ENCODE measurements around the gene CDH15. TPM values are rescaled to one million over a fixed set of nuclear protein-coding genes. Genes with fewer than 3 reads are reported as not detected.

Gene CDH15
- total RNA-seq, 1 experiment from 2014 or later, result 3.8 TPM

DNA sequence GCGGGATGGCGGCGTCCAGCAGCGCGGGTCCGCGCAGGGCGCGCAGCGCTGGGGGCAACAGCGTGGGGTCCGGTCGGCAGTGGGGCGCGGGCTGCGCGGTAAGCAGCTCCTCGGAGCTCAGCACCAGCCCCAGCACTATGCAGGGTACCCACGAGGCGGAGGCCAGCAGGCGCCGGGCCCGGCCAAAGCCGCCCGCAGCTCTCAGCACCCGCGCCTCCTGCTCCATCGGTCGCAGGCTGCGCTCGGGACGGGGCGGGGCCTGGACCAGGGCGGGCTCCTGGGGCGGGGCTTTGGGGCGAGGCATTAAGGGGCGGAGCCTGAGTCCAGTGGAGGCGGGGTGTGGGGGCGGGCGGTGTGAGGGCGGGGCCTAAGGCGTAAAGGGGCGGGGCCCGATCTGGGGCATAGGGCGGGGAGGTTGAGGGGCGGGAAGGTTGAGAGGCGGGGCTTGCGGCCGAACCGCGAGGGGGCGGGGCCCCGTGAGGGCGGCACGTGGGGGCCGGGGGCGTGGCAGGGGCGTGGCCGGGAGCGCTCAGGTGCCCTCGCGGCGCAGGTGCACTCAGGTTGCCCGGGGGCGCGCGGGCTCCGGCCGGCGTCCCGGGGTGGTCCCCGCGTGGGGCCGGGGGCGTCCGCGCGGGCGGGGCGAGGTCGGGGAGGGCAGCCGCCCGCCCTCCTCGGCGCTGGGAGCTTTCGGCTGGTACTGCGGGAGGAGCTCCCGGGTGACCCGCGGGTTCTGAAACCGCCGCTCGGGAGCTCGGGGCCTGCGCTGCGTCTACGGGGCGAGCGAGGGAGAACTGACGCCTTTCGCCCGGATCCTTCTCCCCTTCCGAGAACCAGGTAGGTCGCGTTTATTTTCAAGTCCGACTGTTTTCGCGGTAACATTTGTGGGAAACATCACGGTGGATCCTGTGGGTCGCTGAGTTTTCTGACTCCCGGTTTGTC, 30.2 kb downstream of the CDH15 start:
- Histone ChIP-seq H2AFZ (ENCODE audit: low read depth, low read length, poor library complexity, severe bottlenecking) (no peak overlapping the region), H3K4me3 (replicated peaks in 1 of 2; ENCODE audit: low read depth in 1 of 2, low read length in 2 of 2) (peak overlapping the region; percentile 53 to 57), H3K4me1 (ENCODE audit: control insufficient read depth in 1 of 2, insufficient read depth in 2 of 2, low read length in 2 of 2) (peaks cover 5 to 22% of the 10 kb centered on the region in 2 experiments), H4K20me1 (ENCODE audit: insufficient read depth) (no peaks in the 10 kb centered on the region), H3K79me2 (ENCODE audit: insufficient read depth, low read length) (no peaks in the 10 kb centered on the region), H3K4me2 (ENCODE audit: low read length) (peak overlapping the region; percentile 75), H3K36me3 (ENCODE audit: control insufficient read depth in 1 of 2, insufficient read depth in 2 of 2, low read length in 2 of 2) (no peaks in the 10 kb centered on the region), H3K27me3 (ENCODE audit: insufficient read depth, low read length) (no peaks in the 10 kb centered on the region), H3K9me3 (ENCODE audit: control insufficient read depth in 1 of 2, insufficient read depth in 1 of 2, low read depth in 1 of 2, low read length in 2 of 2) (no peaks in the 10 kb centered on the region), H3K9me2 (ENCODE audit: insufficient read depth) (no peaks in the 10 kb centered on the region), H3K9ac (ENCODE audit: low read length) (peak overlapping the region; percentile 60), H3K27ac (ENCODE audit: low read depth, low read length) (peak overlapping the region; percentile 60; the same call in 1 of the 2 replicates)
- ATAC-seq (peak; percentile 92), DNase-seq (ENCODE audit: low read depth, low spot score) (peak; percentile 84)
- no TSS peak for BruUV-seq (replicated peaks)
- RAD21 ChIA-PET (ENCODE audit: low non-redundant PET in 1 of 2, low total read pairs in 2 of 2, uncharacterized antibody in 2 of 2, unreplicated experiment in 2 of 2), result interaction anchor here (0.7 to 1.5 kb wide), 2 partner anchors 9 kb away, joined by 3 to 8 read pairs; no protein-coding TSS in a partner anchor
- TF ChIP-seq EGR1 (IDR thresholded peaks at IDR 0.05; ENCODE audit: low read depth), result peak; percentile 46; the same call in 1 of the 2 replicates
- no peak for TF ChIP-seq FOSL1 (IDR thresholded peaks at IDR 0.05; ENCODE audit: low read depth)
- TF ChIP-seq, protein P1, sequence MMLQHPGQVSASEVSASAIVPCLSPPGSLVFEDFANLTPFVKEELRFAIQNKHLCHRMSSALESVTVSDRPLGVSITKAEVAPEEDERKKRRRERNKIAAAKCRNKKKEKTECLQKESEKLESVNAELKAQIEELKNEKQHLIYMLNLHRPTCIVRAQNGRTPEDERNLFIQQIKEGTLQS (IDR thresholded peaks at IDR 0.05), result no peak
- TF ChIP-seq ZFX (IDR thresholded peaks at IDR 0.05), result peak; percentile 46; the same call in 1 of the 2 replicates
- TF ChIP-seq POLR2AphosphoS5 (IDR thresholded peaks at IDR 0.05; ENCODE audit: low read depth, low read length), result peak; percentile 90
- TF ChIP-seq, protein P2, sequence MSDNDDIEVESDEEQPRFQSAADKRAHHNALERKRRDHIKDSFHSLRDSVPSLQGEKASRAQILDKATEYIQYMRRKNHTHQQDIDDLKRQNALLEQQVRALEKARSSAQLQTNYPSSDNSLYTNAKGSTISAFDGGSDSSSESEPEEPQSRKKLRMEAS (IDR thresholded peaks at IDR 0.05), result peak; percentile 70; the same call in 1 of the 2 replicates
- TF ChIP-seq POLR2A (IDR thresholded peaks at IDR 0.05; ENCODE audit: borderline replicate concordance, extremely low read depth, insufficient read depth, insufficient read length), result peak; percentile 18
- TF ChIP-seq YY1 (IDR thresholded peaks at IDR 0.05; ENCODE audit: extremely low read depth, insufficient replicate concordance, low read depth, low read length), result peak; percentile 14
- intact Hi-C loops (cut with micrococcal nuclease), result loop anchor here (2.0 kb wide), 1 partner anchor 31 kb away; the partner anchor contains the start of gene CDH15
- CTCF ChIA-PET, result interaction anchor here (0.9 to 1.2 kb wide), 2 partner anchors 8 to 31 kb away, joined by 3 to 4 read pairs; partner anchors contain the start of gene CDH15
- POLR2A ChIA-PET, result interaction anchor here (1.5 kb wide), 1 partner anchor 9 kb away, joined by 11 read pairs; no protein-coding TSS in a partner anchor

Measured in HCT116 (cell line).